ENCODE results near the gene CDYL2.

- TF ChIP-seq CTCF (IDR thresholded peaks at IDR 0.05) (no peak), POLR2A (IDR thresholded peaks at IDR 0.05) (no peak)
Measured at GRCh38 chr16:80666378-80667250, 137.8 kb downstream of the CDYL2 start.

Measured in body of pancreas (tissue), 4 donors.